GOT3 (cell line): ENCODE data around the gene NOP53.
"Not testable (repeated sequence)": the region's sequence is repeated elsewhere in the genome, so short reads cannot be mapped to it uniquely, and the experiment has no call there.

Experiments
- DNase-seq: peaks from one replicate; lab custom pipeline; 2025; ENCODE audit warnings: mixed read lengths; lab: John Stamatoyannopoulos, UW

Gene NOP53

DNA sequence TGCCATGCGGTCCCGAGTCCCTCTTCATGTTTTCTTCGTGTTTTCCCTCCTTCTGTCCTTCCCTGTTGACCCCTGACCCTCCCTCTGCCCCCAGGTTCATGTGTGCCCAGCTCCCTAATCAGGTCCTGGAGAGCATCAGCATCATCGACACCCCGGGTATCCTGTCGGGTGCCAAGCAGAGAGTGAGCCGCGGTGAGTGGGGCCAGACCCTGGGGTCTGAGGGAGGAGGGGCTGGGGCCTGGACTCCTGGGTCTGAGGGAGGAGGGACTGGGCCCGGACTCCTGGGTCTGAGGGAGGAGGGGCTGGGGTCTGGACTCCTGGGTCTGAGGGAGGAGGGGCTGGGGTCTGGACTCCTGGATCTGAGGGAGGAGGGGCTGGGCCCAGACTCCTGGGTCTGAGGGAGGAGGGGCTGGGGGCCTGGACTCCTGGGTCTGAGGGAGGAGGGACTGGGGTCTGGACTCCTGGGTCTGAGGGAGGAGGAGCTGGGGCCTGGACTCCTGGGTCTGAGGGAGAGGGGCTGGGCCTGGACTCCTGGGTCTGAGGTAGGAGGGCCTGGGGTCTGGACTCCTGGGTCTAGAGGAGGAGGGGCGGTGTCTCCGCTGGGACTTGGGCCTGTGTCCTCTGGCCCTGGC, 26.8 kb upstream of the NOP53 start:
- DNase-seq, result not testable (repeated sequence)

DNA sequence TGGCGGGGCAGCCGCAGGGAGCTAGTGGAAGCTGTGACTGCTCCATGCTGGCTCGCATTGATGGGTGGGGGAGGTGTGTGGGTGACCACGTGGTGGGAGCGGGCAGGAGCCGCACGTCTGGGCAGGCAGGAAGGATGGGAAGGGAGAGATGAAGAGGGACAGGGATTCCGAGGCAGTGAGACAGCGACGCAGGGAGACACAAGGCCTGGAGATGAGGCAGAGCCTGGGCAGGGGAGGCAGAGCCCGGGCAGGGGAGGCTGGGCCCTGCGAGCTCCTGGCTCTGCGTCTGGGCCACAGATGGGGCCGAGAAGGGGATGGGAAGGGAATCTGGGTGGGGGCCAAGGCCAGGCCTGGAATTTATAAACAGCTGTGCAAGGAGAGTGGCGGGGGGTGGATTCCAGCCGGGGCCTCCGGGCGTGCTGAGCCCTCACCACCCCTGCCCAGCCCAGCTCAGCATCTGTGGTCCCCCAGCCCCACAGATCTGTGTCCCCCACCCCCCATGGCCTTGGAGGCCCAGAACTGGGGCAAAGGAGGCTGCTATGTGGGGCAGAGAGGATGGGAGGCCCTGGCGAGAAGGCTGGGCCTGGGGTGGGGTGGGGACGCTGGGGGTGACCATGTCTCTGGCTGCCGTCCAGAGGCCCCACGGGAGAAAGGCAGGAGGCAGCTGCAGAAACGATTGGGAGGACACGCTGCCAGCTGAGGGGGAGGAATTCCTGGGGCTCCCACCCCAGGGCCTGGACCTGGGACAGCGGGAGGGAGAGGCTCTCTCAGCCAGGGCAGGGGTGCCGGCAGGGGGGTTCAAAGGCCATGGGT, 26.1 kb upstream of the NOP53 start:
- DNase-seq, result peak; percentile 68

GRCh38 chr19:47720669-47721422, 24.5 kb upstream of the NOP53 start:
- DNase-seq, result no peak

DNA sequence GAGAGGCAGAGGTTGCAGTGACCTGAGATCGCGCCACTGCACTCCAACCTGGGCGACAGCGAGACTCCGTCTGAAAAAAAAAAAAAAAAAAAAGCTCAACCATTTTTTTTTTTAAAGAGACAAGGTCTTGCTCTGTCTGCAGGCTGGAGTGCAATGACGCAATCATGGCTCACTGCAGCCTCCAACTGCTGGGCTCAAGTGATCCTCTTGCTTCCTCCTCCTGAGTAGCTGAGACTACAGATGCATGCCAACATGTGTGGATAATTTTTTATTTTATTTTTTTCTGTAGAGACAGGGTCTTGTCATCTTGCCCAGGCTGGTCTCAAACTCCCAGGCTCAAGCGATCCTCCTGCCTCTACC, 21.8 kb upstream of the NOP53 start:
- DNase-seq, result no peak

DNA sequence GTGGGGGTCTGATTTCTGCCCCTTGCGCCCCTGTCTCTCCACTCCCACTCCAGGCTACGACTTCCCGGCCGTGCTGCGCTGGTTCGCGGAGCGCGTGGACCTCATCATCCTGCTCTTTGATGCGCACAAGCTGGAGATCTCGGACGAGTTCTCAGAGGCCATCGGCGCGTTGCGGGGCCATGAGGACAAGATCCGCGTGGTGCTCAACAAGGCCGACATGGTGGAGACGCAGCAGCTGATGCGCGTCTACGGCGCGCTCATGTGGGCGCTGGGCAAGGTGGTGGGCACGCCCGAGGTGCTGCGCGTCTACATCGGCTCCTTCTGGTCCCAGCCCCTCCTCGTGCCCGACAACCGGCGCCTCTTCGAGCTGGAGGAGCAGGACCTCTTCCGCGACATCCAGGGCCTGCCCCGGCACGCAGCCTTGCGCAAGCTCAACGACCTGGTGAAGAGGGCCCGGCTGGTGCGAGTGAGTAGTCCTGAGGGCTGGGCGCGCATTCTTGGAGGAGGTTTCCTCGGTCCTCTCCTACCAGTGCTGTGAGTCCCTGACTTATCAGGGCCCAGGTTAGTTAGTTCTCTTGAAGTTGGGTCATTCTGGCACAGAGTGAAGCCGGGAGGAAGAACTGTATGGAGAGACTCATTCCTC, 19.5 kb upstream of the NOP53 start:
- no peak for DNase-seq

DNA sequence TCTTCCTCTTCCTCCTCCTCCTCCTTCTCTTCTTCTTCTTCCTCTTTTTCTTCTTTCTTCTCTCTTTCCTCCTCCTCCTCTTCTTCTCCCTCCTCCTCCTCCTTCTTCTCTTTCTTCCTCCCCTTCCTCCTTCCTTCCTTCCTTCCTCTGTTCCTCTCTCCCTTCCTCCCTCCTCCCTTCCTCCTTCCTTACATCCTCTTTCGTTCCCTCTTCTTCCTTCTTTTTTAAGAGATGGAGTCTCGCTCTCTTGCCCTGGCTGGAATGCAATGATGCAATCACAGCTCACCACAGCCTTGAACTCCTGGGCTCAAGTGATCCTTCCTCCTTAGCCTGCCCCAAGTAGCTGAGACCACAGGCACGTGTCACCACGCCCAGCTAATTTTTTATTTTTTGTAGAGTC, 18.9 kb upstream of the NOP53 start:
- DNase-seq, result no peak

GRCh38 chr19:47728295-47728694, 17.1 kb upstream of the NOP53 start:
- DNase-seq, result not testable (repeated sequence)

GRCh38 chr19:47729468-47729798, 15.9 kb upstream of the NOP53 start:
- DNase-seq, result no peak

GRCh38 chr19:47729799-47730520, 15.4 kb upstream of the NOP53 start:
- no peak for DNase-seq

- DNase-seq, result no peak
Measured at GRCh38 chr19:47730521-47730889, 14.8 kb upstream of the NOP53 start.

DNA sequence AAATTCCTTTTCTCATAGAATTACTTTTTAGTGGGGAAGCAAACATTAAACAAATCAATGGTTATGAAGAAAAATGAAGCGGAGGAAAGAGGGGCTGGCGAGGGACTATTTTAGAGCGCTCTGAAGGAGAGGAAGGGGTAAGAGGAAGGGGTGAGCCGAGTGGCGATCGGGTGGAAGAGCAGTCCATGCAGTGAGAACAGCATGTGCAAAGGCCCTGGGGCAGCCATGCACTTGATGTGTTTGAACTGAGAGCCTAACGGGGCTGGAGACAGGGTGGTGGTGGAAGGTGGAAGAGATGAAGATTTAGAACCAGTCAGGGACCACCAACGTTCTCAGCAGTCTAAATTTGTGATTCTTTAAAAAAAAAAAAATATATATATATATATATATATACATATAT, 14.4 kb upstream of the NOP53 start:
- DNase-seq, result no peak

GRCh38 chr19:47735131-47735530, 10.2 kb upstream of the NOP53 start:
- no peak for DNase-seq

- no peak for DNase-seq
Measured at GRCh38 chr19:47740866-47741519, 4.4 kb upstream of the NOP53 start.

DNA sequence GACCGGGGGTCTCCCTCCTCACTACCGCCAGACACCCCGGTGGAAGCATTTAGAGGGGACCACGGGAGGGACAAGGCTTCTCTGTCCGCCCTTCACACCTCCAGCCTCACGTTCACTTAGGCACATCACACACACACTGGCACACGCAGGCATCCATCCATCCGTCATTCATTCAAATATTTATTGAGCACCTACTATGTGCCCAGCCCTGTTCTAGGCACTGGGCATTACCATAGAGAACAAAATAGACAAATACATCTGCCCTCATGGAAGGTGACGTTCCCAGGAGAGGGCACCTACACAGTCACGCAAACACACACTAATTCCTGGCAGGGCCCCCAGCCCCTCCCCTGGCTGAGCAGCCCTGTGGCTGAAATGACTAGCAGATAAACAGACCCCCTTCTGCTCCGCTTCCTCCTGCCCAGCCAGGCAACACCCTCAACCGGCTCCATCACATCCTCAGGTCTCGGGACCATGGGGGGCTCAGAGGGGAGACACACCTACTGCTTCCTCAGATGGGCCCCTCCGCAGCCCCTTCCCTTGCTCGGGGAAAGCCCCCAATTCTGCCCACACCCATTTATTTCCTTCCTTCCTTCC, 3.7 kb upstream of the NOP53 start:
- DNase-seq, result no peak

DNA sequence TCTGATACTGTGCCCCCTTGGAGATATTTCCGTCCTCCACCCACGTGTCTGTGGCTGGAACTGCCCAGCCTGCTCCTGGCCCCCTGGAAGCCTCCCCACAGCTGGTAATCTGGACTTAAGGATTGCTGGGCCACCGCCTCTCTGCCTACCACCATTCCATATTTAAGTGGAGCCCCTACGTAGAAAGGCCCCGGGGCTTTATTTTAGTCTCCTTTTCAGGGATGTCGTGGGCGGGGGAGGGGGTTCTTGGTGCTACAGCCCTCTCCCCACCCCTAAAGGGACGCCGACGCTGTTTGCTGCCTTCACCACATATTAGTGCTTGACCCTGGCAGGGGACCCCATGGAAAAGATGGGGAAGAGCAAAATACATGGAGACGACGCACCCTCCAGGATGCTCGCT, 2.7 kb upstream of the NOP53 start:
- DNase-seq, result no peak

GRCh38 chr19:47746129-47746528, 783 bp downstream of the NOP53 start:
- DNase-seq, result not testable (repeated sequence)

DNA sequence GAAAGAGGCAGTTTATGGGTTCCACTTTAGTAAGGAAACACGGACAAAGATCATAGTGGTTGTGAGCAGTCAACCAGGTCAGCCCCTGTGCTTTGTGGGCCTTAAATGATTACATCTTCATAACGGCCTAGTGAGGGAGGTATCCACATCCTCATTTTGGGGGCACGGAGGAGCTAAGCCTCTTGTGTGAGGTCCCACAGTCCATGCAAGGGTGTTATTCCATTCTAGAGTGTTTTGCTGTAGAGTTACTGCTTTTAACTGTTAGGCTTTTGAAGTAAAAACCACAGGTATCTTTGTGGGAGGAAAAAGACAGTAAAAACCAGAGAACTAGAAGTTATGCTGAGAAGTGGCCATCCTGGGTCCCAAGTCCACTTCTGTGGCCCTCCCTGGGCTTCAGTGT, 4.0 kb downstream of the NOP53 start:
- DNase-seq, result no peak

DNA sequence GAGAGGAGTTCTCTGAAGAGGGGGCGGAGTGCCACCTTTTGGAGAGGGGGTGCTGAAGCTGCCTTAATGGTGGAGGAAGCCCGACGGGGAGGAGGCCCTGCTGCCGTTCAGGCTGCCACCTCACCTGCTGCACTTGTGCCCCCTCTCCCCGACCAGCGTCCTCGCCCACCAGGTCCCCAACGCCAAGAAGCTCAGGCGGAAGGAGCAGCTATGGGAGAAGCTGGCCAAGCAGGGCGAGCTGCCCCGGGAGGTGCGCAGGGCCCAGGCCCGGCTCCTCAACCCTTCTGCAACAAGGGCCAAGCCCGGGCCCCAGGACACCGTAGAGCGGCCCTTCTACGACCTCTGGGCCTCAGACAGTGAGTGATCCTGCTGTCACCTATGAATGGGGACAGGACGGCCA, 5.4 kb downstream of the NOP53 start:
- DNase-seq, result no peak

DNA sequence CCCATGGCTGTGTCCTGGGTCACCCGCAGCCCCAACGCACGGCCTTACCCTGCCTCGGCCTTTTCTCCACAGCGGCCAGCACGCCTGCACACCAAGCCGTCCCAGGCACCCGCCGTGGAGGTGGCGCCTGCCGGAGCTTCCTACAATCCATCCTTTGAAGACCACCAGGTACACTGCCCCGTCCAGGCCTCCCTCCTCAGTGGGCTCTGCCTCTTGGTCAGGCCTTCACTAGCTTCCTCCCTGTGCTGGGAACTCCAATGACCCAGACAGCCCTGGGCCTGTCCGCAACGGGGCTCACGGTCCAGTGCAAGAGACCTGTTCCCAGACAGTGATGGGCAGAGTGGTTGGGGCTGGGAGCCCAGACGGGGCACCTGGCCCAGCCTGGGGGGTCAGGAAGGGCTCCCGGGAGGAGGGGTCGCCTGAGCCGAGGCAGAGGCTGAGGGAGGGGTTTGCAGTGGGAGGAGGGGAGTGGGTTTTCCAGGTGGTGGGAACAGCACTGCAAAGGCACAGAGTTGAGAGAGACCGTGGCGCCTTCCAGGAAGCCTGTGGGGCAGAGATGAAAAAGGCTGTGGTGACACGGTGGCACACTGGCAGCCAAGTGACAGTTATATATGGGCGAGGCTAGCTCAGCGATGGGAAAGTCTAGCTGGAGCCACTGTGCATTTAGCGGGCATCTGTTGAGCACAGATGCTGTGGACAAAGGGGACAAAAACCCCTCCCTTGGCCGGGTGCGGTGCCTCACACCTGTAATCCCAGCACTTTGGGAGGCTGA, 7.3 kb downstream of the NOP53 start:
- DNase-seq, result no peak
